Measurements from ENCODE around the gene WNT10A.
A peak's percentile ranks its signal among the peaks of the same experiment; 100 is the strongest.

WNT10A gene

GRCh38 chr2:218899147-218899546 lies 18.5 kb downstream of the WNT10A start:
- no peak overlapping the region for H3K27ac ChIP-seq
- TF ChIP-seq CTCF (IDR thresholded peaks at IDR 0.05) = no peak
- no peak for TF ChIP-seq ZFX (IDR thresholded peaks at IDR 0.05; ENCODE audit: borderline replicate concordance)

GRCh38 chr2:218902427-218902826 lies 21.8 kb downstream of the WNT10A start:
- no peak for TF ChIP-seq ZFX (IDR thresholded peaks at IDR 0.05; ENCODE audit: borderline replicate concordance)
- TF ChIP-seq CTCF (IDR thresholded peaks at IDR 0.05) = no peak
- H3K27ac ChIP-seq = no peak overlapping the region

- no peak overlapping the region for H3K27ac ChIP-seq
- TF ChIP-seq ZFX (IDR thresholded peaks at IDR 0.05; ENCODE audit: borderline replicate concordance) (no peak), CTCF (IDR thresholded peaks at IDR 0.05) (no peak)
Observed at GRCh38 chr2:218904176-218904575, 23.5 kb downstream of the WNT10A start.

GRCh38 chr2:218908721-218909619 lies 28.3 kb downstream of the WNT10A start:
- TF ChIP-seq ZFX (IDR thresholded peaks at IDR 0.05; ENCODE audit: borderline replicate concordance) (no peak), CTCF (IDR thresholded peaks at IDR 0.05) (no peak)
- H3K27ac ChIP-seq = peak overlapping the region; percentile 71

- H3K27ac ChIP-seq = no peak overlapping the region
- no peak for TF ChIP-seq ZFX (IDR thresholded peaks at IDR 0.05; ENCODE audit: borderline replicate concordance)
- TF ChIP-seq CTCF (IDR thresholded peaks at IDR 0.05) = no peak
Observed at GRCh38 chr2:218910741-218911140, 30.1 kb downstream of the WNT10A start.

- H3K27ac ChIP-seq = no peak overlapping the region
- no peak for TF ChIP-seq CTCF (IDR thresholded peaks at IDR 0.05)
- no peak for TF ChIP-seq ZFX (IDR thresholded peaks at IDR 0.05; ENCODE audit: borderline replicate concordance)
Observed at GRCh38 chr2:218920504-218920903, 39.9 kb downstream of the WNT10A start.

- TF ChIP-seq CTCF (IDR thresholded peaks at IDR 0.05) (no peak), ZFX (IDR thresholded peaks at IDR 0.05; ENCODE audit: borderline replicate concordance) (no peak)
- no peak overlapping the region for H3K27ac ChIP-seq
Observed at GRCh38 chr2:218924757-218925156, 44.1 kb downstream of the WNT10A start.

All from 22Rv1 (cell line).